HUES6 (cell line): ENCODE measurements around the gene ABCC8.

Experiments
- H3K27ac ChIP-seq: 2 replicates; pipeline ENCODE4 v1.7.0; 2013; ENCODE audit warnings: low read depth, mild to moderate bottlenecking, low read length, inconsistent platforms
- H3K27me3 ChIP-seq: 2 replicates; pipeline ENCODE4 v1.6.1; 2013; ENCODE audit warnings: low read length; ENCODE audit not compliant: control insufficient read depth, insufficient read depth
- H3K36me3 ChIP-seq: 2 replicates; pipeline ENCODE4 v1.6.1; 2013; ENCODE audit warnings: low read length; ENCODE audit not compliant: control insufficient read depth, insufficient read depth
- H3K4me1 ChIP-seq: 2 replicates; pipeline ENCODE4 v1.6.1; 2013; ENCODE audit warnings: low read length; ENCODE audit not compliant: control insufficient read depth, insufficient read depth
- H3K4me3 ChIP-seq: 2 replicates; pipeline ENCODE4 v1.5.1; 2013; ENCODE audit warnings: low read depth, low read length
- H3K9ac ChIP-seq: one replicate; pipeline ENCODE4 v1.6.1; 2013; ENCODE audit warnings: mild to moderate bottlenecking, low read length
- H3K9me3 ChIP-seq: 2 replicates; pipeline ENCODE4 v1.6.1; 2013; ENCODE audit warnings: low read depth, low read length; ENCODE audit not compliant: control insufficient read depth, insufficient read depth

Gene ABCC8

GRCh38 chr11:17515443-17516176, 39.0 kb upstream of the ABCC8 start:
- no peak overlapping the region for H3K9ac ChIP-seq
- no peaks in the 10 kb centered on the region for H3K36me3 ChIP-seq
- H3K27me3 ChIP-seq, result no peaks in the 10 kb centered on the region; the same call in 1 of the 2 replicates
- peaks cover 7% of the 10 kb centered on the region for H3K4me1 ChIP-seq
- H3K27ac ChIP-seq, result no peak overlapping the region
- H3K9me3 ChIP-seq, result no peaks in the 10 kb centered on the region
- no peak overlapping the region for H3K4me3 ChIP-seq

- Histone ChIP-seq H3K4me3 (no peak overlapping the region), H3K4me1 (peaks cover 5% of the 10 kb centered on the region), H3K36me3 (no peaks in the 10 kb centered on the region), H3K27ac (no peak overlapping the region), H3K27me3 (no peaks in the 10 kb centered on the region; the same call in 1 of the 2 replicates), H3K9me3 (no peaks in the 10 kb centered on the region), H3K9ac (no peak overlapping the region)
These were observed 37.8 kb upstream of the ABCC8 start for GRCh38 chr11:17514476-17514875.

GRCh38 chr11:17513853-17514252, 37.2 kb upstream of the ABCC8 start:
- no peaks in the 10 kb centered on the region for H3K9me3 ChIP-seq
- no peak overlapping the region for H3K4me3 ChIP-seq
- no peak overlapping the region for H3K27ac ChIP-seq
- H3K36me3 ChIP-seq, result no peaks in the 10 kb centered on the region
- peaks cover under 1% of the 10 kb centered on the region; the same call in 1 of the 2 replicates for H3K4me1 ChIP-seq
- no peak overlapping the region for H3K9ac ChIP-seq
- no peaks in the 10 kb centered on the region; the same call in 1 of the 2 replicates for H3K27me3 ChIP-seq

GRCh38 chr11:17512101-17512500, 35.5 kb upstream of the ABCC8 start:
- no peaks in the 10 kb centered on the region for H3K9me3 ChIP-seq
- H3K4me1 ChIP-seq, result no peaks in the 10 kb centered on the region
- no peaks in the 10 kb centered on the region for H3K36me3 ChIP-seq
- no peak overlapping the region for H3K4me3 ChIP-seq
- no peak overlapping the region for H3K9ac ChIP-seq
- no peak overlapping the region for H3K27ac ChIP-seq
- no peaks in the 10 kb centered on the region; the same call in 1 of the 2 replicates for H3K27me3 ChIP-seq

GRCh38 chr11:17511571-17511970, 34.9 kb upstream of the ABCC8 start:
- H3K4me3 ChIP-seq, result no peak overlapping the region
- H3K4me1 ChIP-seq, result no peaks in the 10 kb centered on the region
- H3K27ac ChIP-seq, result no peak overlapping the region
- no peaks in the 10 kb centered on the region for H3K36me3 ChIP-seq
- no peaks in the 10 kb centered on the region for H3K9me3 ChIP-seq
- H3K27me3 ChIP-seq, result peaks cover under 1% of the 10 kb centered on the region; the same call in 1 of the 2 replicates
- H3K9ac ChIP-seq, result no peak overlapping the region

- no peaks in the 10 kb centered on the region for H3K4me1 ChIP-seq
- H3K9ac ChIP-seq, result no peak overlapping the region
- H3K4me3 ChIP-seq, result no peak overlapping the region
- no peak overlapping the region for H3K27ac ChIP-seq
- peaks cover 5% of the 10 kb centered on the region; the same call in 1 of the 2 replicates for H3K27me3 ChIP-seq
- no peaks in the 10 kb centered on the region for H3K36me3 ChIP-seq
- no peaks in the 10 kb centered on the region for H3K9me3 ChIP-seq
These were observed 34.0 kb upstream of the ABCC8 start for GRCh38 chr11:17510507-17511206.

GRCh38 chr11:17508791-17509190, 32.1 kb upstream of the ABCC8 start:
- Histone ChIP-seq H3K4me1 (no peaks in the 10 kb centered on the region), H3K36me3 (no peaks in the 10 kb centered on the region), H3K27ac (no peak overlapping the region), H3K27me3 (peaks cover 5% of the 10 kb centered on the region; the same call in 1 of the 2 replicates), H3K9ac (no peak overlapping the region), H3K4me3 (no peak overlapping the region), H3K9me3 (no peaks in the 10 kb centered on the region)

- Histone ChIP-seq H3K4me1 (no peaks in the 10 kb centered on the region), H3K27me3 (peaks cover 5% of the 10 kb centered on the region; the same call in 1 of the 2 replicates)
These were observed 31.7 kb upstream of the ABCC8 start for GRCh38 chr11:17508306-17508705.

GRCh38 chr11:17507773-17508172, 31.1 kb upstream of the ABCC8 start:
- Histone ChIP-seq H3K9ac (no peak overlapping the region), H3K36me3 (no peaks in the 10 kb centered on the region), H3K27me3 (peaks cover 5% of the 10 kb centered on the region; the same call in 1 of the 2 replicates), H3K4me3 (no peak overlapping the region), H3K4me1 (no peaks in the 10 kb centered on the region), H3K27ac (no peak overlapping the region), H3K9me3 (no peaks in the 10 kb centered on the region)

More at GRCh38 chr11:17508306-17508705, 31.7 kb upstream of the ABCC8 start:
- Histone ChIP-seq H3K4me3 (no peak overlapping the region), H3K27ac (no peak overlapping the region), H3K9me3 (no peaks in the 10 kb centered on the region), H3K9ac (no peak overlapping the region), H3K36me3 (no peaks in the 10 kb centered on the region)

GRCh38 chr11:17506942-17507341, 30.3 kb upstream of the ABCC8 start:
- Histone ChIP-seq H3K4me3 (no peak overlapping the region), H3K36me3 (no peaks in the 10 kb centered on the region), H3K4me1 (no peaks in the 10 kb centered on the region), H3K9ac (no peak overlapping the region), H3K9me3 (no peaks in the 10 kb centered on the region), H3K27ac (no peak overlapping the region), H3K27me3 (peaks cover 5% of the 10 kb centered on the region; the same call in 1 of the 2 replicates)

GRCh38 chr11:17506314-17506713, 29.7 kb upstream of the ABCC8 start:
- H3K27me3 ChIP-seq, result peaks cover 5% of the 10 kb centered on the region; the same call in 1 of the 2 replicates
- no peak overlapping the region for H3K9ac ChIP-seq
- H3K9me3 ChIP-seq, result no peaks in the 10 kb centered on the region
- no peak overlapping the region for H3K27ac ChIP-seq
- H3K4me3 ChIP-seq, result no peak overlapping the region
- no peaks in the 10 kb centered on the region for H3K4me1 ChIP-seq
- H3K36me3 ChIP-seq, result no peaks in the 10 kb centered on the region
